Glutamatergic neuron (in vitro differentiated cells): ENCODE data around the gene GEMIN7. TPM values are rescaled to one million over a fixed set of nuclear protein-coding genes. Genes with fewer than 3 reads are reported as not detected.

Experiments used
- DNase-seq: peaks from one replicate; pipeline ENCODE4 v3.0.0; 2022
- H3K27ac Mint-ChIP-seq: one replicate; pipeline ENCODE4 v1.8.0; 2020; ENCODE audit warnings: mild to moderate bottlenecking, mixed read lengths, inconsistent platforms; ENCODE audit not compliant: unreplicated experiment
- H3K27me3 Mint-ChIP-seq: one replicate; pipeline ENCODE4 v1.8.0; 2020; ENCODE audit warnings: mild to moderate bottlenecking, moderate library complexity, mixed read lengths, inconsistent platforms; ENCODE audit not compliant: unreplicated experiment
- H3K36me3 Mint-ChIP-seq: one replicate; pipeline ENCODE4 v1.8.0; 2020; ENCODE audit warnings: mild to moderate bottlenecking, mixed read lengths, inconsistent platforms; ENCODE audit not compliant: unreplicated experiment
- H3K4me1 Mint-ChIP-seq: one replicate; pipeline ENCODE4 v1.8.0; 2020; ENCODE audit warnings: mild to moderate bottlenecking, low read depth, mixed read lengths, inconsistent platforms; ENCODE audit not compliant: unreplicated experiment
- H3K4me3 Mint-ChIP-seq: one replicate; pipeline ENCODE4 v1.8.0; 2020; ENCODE audit warnings: mild to moderate bottlenecking, mixed read lengths, inconsistent platforms; ENCODE audit not compliant: unreplicated experiment
- H3K9me3 Mint-ChIP-seq: one replicate; pipeline ENCODE4 v1.8.0; 2020; ENCODE audit warnings: mild to moderate bottlenecking, moderate library complexity, mixed read lengths, inconsistent platforms; ENCODE audit not compliant: unreplicated experiment
- total RNA-seq: library from RNA; stranded (reverse); fragmentation: NEBNext Ultra II Directional; extraction: Animal tissue kit (Norgen Biotek cat#: 25700); gene quantifications from one replicate; pipeline ENCODE4 v1.2.1, GENCODE V29; 2021; ENCODE audit not compliant: unreplicated experiment
- TF ChIP-seq, protein P1 (sequence below): fragments of 200-600 bp; sonication (generic); IDR thresholded peaks from one replicate; pipeline ENCODE4 v1.5.0; 2021; ENCODE audit not compliant: partially characterized antibody, unreplicated experiment

The GEMIN7 gene
- total RNA-seq, 1 donor from 2014 or later, result 49.1 TPM

DNA sequence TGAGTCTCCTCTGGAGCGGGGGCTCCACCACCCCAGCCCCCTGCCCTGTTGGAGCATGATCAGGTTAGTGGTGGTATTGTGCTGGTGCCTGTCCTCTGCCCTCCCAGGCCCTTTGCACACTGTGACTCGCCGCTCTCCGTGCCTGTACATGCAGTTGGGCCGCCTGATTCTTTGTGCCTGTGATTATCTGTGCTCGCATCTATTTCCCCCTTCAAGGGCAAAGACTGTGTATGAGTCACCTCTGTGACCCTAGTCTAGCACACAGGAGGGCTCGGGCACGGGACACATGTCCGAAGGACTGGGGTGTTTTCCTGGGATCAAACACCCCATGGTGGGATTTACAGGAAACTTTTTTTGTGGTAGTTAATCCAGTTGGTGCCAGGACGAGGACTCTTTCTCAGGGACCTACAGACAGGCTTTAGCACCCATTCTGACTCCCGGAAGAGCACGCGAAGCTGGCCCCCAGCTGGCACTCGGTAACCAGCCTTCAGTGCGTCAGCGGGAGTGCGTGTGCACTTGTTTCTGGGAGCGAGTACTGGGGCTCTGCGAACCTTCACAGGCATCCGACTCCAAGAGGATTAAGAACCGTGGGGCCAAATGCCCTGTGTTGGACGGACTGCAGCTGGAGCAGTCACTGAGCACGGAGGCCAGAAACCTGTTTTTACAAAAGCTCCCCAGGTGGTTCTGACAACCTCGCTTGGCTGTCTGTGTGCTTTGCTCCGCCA is 20.6 kb downstream of the GEMIN7 start:
- Mint-ChIP-seq H3K9me3 (peaks cover 18% of the 10 kb centered on the region), H3K36me3 (no peaks in the 10 kb centered on the region), H3K4me1 (peaks cover 61% of the 10 kb centered on the region), H3K27me3 (peaks cover 16% of the 10 kb centered on the region), H3K27ac (no peak overlapping the region), H3K4me3 (peak overlapping the region; percentile 64)
- no peak for DNase-seq
- TF ChIP-seq, protein P1, sequence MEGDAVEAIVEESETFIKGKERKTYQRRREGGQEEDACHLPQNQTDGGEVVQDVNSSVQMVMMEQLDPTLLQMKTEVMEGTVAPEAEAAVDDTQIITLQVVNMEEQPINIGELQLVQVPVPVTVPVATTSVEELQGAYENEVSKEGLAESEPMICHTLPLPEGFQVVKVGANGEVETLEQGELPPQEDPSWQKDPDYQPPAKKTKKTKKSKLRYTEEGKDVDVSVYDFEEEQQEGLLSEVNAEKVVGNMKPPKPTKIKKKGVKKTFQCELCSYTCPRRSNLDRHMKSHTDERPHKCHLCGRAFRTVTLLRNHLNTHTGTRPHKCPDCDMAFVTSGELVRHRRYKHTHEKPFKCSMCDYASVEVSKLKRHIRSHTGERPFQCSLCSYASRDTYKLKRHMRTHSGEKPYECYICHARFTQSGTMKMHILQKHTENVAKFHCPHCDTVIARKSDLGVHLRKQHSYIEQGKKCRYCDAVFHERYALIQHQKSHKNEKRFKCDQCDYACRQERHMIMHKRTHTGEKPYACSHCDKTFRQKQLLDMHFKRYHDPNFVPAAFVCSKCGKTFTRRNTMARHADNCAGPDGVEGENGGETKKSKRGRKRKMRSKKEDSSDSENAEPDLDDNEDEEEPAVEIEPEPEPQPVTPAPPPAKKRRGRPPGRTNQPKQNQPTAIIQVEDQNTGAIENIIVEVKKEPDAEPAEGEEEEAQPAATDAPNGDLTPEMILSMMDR, result no peak

DNA sequence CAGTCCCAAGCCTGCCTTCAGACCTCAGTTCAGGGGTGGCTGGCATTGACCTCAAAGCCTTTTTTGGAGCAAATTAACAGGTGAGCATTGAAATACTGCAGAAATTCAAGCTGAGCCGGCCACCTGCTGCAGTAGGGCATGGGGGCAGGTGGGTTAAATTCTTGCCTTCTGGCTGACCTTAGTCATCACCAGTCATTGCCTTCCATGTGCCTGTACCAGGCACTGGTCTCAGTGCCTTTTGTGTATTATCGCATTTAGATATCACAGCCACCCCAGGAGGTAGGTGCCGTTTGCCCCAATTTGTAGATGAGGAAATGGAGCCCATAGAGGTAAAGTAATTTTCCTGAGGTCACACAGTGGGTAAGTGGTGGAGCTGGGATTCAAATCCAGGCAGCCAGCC is 21.1 kb downstream of the GEMIN7 start:
- Mint-ChIP-seq H3K4me3 (peak overlapping the region; percentile 76), H3K4me1 (peaks cover 62% of the 10 kb centered on the region), H3K36me3 (no peaks in the 10 kb centered on the region), H3K27ac (peak overlapping the region; percentile 65), H3K27me3 (peaks cover 16% of the 10 kb centered on the region), H3K9me3 (peaks cover 18% of the 10 kb centered on the region)
- no peak for DNase-seq
- TF ChIP-seq, protein P1, result no peak

DNA sequence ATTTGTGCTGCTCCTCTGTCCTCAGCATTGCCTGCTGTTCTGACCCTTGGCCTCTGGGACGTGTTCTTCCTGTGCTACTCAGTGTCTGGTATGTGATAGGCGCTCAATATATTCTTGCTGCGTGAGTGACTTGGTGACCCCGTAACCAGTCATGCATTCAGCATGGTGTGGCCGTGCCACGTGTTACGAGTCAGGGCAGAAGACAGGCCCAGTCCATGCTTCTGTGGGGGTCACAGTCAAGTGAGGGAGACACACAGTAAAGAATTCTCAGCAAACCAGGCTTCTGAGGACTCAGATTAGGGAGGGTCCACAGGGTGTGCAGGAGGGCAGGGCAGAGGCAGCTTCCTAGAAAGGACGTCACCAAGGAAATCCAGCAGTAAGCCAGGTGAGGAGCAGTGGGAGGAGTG is 21.8 kb downstream of the GEMIN7 start:
- Mint-ChIP-seq H3K27ac (peak overlapping the region; percentile 65), H3K27me3 (peaks cover 16% of the 10 kb centered on the region), H3K4me3 (peak overlapping the region; percentile 76), H3K9me3 (peaks cover 18% of the 10 kb centered on the region), H3K4me1 (peaks cover 67% of the 10 kb centered on the region), H3K36me3 (no peaks in the 10 kb centered on the region)
- TF ChIP-seq, protein P1, result no peak
- DNase-seq, result no peak

DNA sequence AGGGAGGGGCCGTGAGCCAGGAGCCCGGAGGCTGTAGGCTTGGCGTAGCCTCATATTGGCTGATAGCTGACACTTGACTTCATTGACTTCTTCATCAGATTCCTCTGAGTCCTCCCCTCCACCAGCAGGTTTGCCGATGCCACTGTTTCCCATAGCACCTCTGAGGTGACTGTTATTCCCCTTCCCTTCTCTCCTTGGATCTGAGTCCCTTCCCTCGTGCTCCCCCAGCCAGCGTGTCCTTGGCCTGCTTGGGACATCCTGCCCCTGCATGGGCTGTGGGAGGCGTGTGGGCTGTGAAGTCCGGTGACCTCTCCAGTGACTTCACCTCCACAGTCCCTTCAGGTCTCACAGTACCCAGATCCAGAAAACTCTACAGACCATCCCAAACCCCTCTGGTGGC is 22.7 kb downstream of the GEMIN7 start:
- DNase-seq, result no peak
- Mint-ChIP-seq H3K36me3 (no peaks in the 10 kb centered on the region), H3K4me1 (peaks cover 58% of the 10 kb centered on the region), H3K9me3 (peaks cover 15% of the 10 kb centered on the region), H3K27ac (peak overlapping the region; percentile 55), H3K4me3 (peak overlapping the region; percentile 30), H3K27me3 (peaks cover 12% of the 10 kb centered on the region)
- TF ChIP-seq, protein P1, result no peak

DNA sequence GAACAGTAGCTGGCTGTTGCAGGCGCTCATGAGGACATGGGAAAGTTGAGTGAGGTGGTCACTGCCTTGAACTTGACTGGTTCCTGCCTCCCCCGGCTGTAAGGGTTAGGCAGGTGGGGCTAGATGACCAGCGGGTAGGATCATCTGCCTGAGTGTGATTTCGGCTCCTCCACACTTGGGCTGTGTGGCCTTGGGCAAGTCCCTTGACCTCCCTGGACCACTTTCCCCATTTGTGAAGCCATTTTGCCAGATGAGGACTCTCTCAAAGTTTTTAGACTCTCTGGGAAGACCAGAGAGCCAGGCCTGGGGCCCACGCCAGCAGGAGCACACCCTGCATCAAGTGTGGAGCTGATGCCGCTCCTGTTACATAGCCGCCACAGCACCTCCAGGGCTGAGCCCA is 23.4 kb downstream of the GEMIN7 start:
- Mint-ChIP-seq H3K4me1 (peaks cover 55% of the 10 kb centered on the region), H3K27ac (no peak overlapping the region), H3K4me3 (no peak overlapping the region), H3K36me3 (no peaks in the 10 kb centered on the region), H3K27me3 (peaks cover 12% of the 10 kb centered on the region), H3K9me3 (peaks cover 12% of the 10 kb centered on the region)
- TF ChIP-seq, protein P1, result no peak
- no peak for DNase-seq
